Cardiac muscle cell (in vitro differentiated cells and primary cell): Measurements from ENCODE around the gene TRAPPC2B. TPM values are rescaled to one million over a fixed set of nuclear protein-coding genes. Genes with fewer than 3 reads are reported as not detected.

ENCODE experiments used
- DNase-seq, 2 donors: peaks; one replicate each; pipeline versions ENCODE4 v3.0.0 to v3.0.0-alpha.2; 2010 to 2017; ENCODE audit warnings: low read depth in 1 of 2, low spot score in 1 of 2
- H3K27ac ChIP-seq: fragments of 200-600 bp; sonication (generic); 2 replicates; pipeline ENCODE4 v1.5.1; 2016
- H3K27me3 ChIP-seq: fragments of 200-600 bp; sonication (generic); 2 replicates; pipeline ENCODE4 v1.6.0; 2016; ENCODE audit warnings: control low read depth
- H3K36me3 ChIP-seq: fragments of 200-600 bp; sonication (generic); 2 replicates; pipeline ENCODE4 v1.5.1; 2016; ENCODE audit warnings: control low read depth
- H3K4me1 ChIP-seq: fragments of 200-600 bp; sonication (generic); 2 replicates; pipeline ENCODE4 v1.8.1; 2017; ENCODE audit warnings: low read depth, mild to moderate bottlenecking, mixed run types
- H3K4me3 ChIP-seq: fragments of 200-600 bp; sonication (generic); 2 replicates; pipeline ENCODE4 v1.5.1; 2016; ENCODE audit warnings: mild to moderate bottlenecking
- H3K9me3 ChIP-seq: fragments of 200-600 bp; sonication (generic); 2 replicates; pipeline ENCODE4 v1.5.1; 2017; ENCODE audit warnings: low read depth, mild to moderate bottlenecking, control low read depth
- CTCF ChIP-seq: IDR thresholded peaks from 2 replicates; pipeline ENCODE4 v1.5.1; 2012; ENCODE audit warnings: low read depth, mild to moderate bottlenecking, low read length
- polyA plus RNA-seq: library from polyadenylated mRNA; unstranded; fragments of >200 nt; fragmentation: Nextera tagmentation; extraction: Ambion mirVana; gene quantifications from 2 replicates; pipeline ENCODE4 v1.2.1, GENCODE V29; 2016
- total RNA-seq: library from RNA; depleted of rRNA; stranded (reverse); fragments of >200 nt; gene quantifications from 2 replicates; pipeline ENCODE4 v1.2.3, GENCODE V29; 2016

The TRAPPC2B gene
- total and polyA plus RNA-seq, 2 experiments from 2014 or later, result 15.1 to 34.6 TPM

- Histone ChIP-seq H3K4me3 (peak within 1 kb of the TSS; percentile 68), H3K9me3 (no peaks in the 10 kb centered on the region), H3K27me3 (no peaks in the 10 kb centered on the region), H3K27ac (peak within 1 kb of the TSS; percentile 99), H3K36me3 (no peaks in the 10 kb centered on the region), H3K4me1 (peaks cover 10% of the 10 kb centered on the region)
- peak; percentile 24 for TF ChIP-seq CTCF
- peak; percentile 99 for DNase-seq
These were observed 26.6 kb downstream of the TRAPPC2B start, which contains the start of gene ZNF548 for GRCh38 chr19:57389730-57390598. TSS of gene ZNF548 (plus strand) at chr19:57389854. CDS start at chr19:57390100, 246 bp downstream.

- Histone ChIP-seq H3K27me3 (no peaks in the 10 kb centered on the region), H3K9me3 (no peaks in the 10 kb centered on the region), H3K36me3 (peaks cover 21% of the 10 kb centered on the region), H3K4me1 (peaks cover 8% of the 10 kb centered on the region), H3K27ac (no peak overlapping the region), H3K4me3 (no peak overlapping the region)
- TF ChIP-seq CTCF, result no peak
- DNase-seq, result no peak
These were observed 32.4 kb downstream of the TRAPPC2B start for GRCh38 chr19:57395710-57396109.

GRCh38 chr19:57398868-57399267 is 35.5 kb downstream of the TRAPPC2B start:
- no peak for DNase-seq
- Histone ChIP-seq H3K36me3 (peaks cover 21% of the 10 kb centered on the region), H3K27me3 (no peaks in the 10 kb centered on the region), H3K9me3 (no peaks in the 10 kb centered on the region), H3K4me1 (no peaks in the 10 kb centered on the region), H3K27ac (no peak overlapping the region), H3K4me3 (no peak overlapping the region)
- TF ChIP-seq CTCF, result no peak

GRCh38 chr19:57403737-57404563 is 40.6 kb downstream of the TRAPPC2B start:
- peak overlapping the region; percentile 59 for H3K27ac ChIP-seq
- no peaks in the 10 kb centered on the region for H3K9me3 ChIP-seq
- H3K4me1 ChIP-seq, result no peaks in the 10 kb centered on the region
- TF ChIP-seq CTCF, result no peak
- DNase-seq, result no peak
- peaks cover 11% of the 10 kb centered on the region for H3K36me3 ChIP-seq
- H3K27me3 ChIP-seq, result no peaks in the 10 kb centered on the region
- H3K4me3 ChIP-seq, result no peak overlapping the region

- TF ChIP-seq CTCF, result peak; percentile 89
- Histone ChIP-seq H3K4me1 (no peaks in the 10 kb centered on the region), H3K27ac (no peak overlapping the region), H3K27me3 (no peaks in the 10 kb centered on the region), H3K9me3 (no peaks in the 10 kb centered on the region), H3K4me3 (no peak overlapping the region), H3K36me3 (no peaks in the 10 kb centered on the region)
- peak; percentile 69 to 84 for DNase-seq
These were observed 43.3 kb downstream of the TRAPPC2B start for GRCh38 chr19:57406516-57407123.
